Germinal center (tissue), 1 donor: ENCODE measurements around the gene ANKRD55.

Experiments used
- DNase-seq: peaks from one replicate; pipeline ENCODE4 v3.0.0; 2012; ENCODE audit warnings: mixed read lengths, low spot score

The ANKRD55 gene

GRCh38 chr5:56077796-56078233 is 155.3 kb downstream of the ANKRD55 start:
- no peak for DNase-seq

DNA sequence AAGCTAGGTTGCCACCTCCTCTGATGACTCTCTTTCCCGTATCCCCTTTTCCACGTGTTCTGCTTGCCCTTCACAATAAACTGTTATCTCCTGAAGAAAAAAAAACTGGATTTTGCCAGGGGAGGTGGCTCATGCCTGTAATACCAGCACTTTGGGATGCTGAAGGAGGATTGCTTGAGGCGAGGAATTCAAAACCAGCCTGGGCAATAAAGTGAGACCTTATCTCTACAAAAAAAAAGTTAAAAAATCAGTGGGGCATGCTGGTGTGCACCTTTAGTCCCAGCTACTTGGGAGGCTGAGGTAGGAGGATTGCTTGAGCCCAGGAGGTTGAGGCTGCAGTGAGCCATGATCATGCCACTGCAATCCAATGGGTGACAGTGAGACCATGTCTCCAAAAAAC is 156.6 kb downstream of the ANKRD55 start:
- no peak for DNase-seq

GRCh38 chr5:56075361-56075760 is 157.8 kb downstream of the ANKRD55 start:
- DNase-seq = no peak

GRCh38 chr5:56072863-56073766 is 160.0 kb downstream of the ANKRD55 start:
- no peak for DNase-seq

- DNase-seq = no peak
Measured at GRCh38 chr5:56071470-56071869, 161.7 kb downstream of the ANKRD55 start.

GRCh38 chr5:56070851-56071465 is 162.2 kb downstream of the ANKRD55 start:
- DNase-seq = no peak

GRCh38 chr5:56069652-56070226 is 163.4 kb downstream of the ANKRD55 start:
- no peak for DNase-seq

GRCh38 chr5:56066931-56067450 is 166.1 kb downstream of the ANKRD55 start:
- DNase-seq = no peak

DNA sequence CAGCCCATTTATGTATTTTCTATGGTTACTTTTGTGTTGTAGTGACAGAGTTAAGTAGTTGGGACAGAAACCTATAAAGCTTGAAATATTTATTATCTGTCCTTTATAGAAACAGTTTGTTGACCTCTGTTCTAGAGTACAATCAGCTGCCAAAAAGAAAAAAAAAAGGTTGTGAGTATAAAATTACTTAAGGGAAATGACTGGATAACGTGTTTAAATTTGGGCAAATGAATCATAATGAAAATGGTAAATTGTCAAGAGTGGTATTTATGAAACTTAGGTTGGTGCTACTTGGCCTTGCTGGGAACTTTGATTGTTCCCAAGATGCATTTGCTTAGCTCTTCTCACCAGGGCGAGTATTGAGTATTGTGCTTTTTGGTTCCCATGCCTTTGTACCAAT is 168.1 kb downstream of the ANKRD55 start:
- no peak for DNase-seq

DNA sequence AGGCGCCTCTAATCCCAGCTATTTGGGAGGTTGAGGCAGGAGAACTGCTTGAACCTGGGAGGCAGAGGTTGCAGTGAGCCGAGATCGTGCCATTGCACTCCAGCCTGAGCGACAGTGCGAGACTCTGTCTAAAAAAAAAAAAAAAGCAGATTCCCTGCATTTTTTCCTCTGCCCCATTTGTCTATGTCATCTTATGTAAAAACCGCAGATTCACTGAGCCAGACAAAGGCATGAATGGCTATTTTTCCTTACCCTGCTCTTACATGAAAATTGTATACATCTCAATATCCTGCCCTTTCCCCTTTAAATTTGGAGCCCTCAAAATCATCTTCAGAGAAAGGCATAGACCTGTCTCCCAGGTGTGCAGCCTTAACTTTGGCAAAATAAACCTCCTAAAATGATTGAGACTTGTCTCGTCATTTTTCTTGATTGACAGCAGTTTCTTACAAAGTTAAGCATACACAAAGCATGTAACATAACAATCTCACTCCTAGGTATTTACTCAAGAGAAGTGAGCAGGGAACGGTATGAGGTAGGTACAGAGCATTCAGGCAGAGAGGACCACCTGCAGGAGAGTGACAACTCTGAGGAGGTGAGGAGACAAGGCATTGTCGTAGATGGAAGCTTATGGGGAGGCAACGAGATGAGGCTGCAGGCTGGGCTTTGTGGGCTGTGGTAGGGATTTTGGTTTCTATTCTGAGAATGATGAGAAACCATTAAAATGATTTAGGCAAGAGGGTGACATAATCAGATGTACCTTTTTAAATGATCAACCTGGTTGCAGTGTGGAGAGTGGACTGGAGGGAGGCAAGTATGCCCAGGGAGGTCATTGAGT is 172.6 kb downstream of the ANKRD55 start:
- DNase-seq = no peak

DNA sequence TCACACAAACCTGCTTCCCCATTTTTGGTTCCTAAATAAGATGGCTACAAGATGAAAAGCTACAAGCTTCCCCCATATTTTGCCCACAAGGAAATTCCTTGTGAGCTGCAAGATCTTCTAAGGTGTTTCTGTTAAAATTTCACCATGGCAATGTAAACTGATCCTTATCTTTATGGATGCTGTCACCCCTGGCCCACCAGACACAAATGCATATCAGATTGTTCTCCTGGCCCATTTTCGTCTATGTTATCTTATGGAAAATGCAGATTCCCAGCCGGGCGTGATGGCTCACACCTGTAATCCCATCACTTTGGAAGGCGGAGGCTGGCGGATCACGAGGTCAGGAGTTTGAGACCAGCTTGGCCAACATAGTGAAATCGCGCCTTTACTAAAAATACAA is 173.3 kb downstream of the ANKRD55 start:
- DNase-seq = no peak

- DNase-seq = no peak
Measured at GRCh38 chr5:56056875-56057274, 176.3 kb downstream of the ANKRD55 start.

DNA sequence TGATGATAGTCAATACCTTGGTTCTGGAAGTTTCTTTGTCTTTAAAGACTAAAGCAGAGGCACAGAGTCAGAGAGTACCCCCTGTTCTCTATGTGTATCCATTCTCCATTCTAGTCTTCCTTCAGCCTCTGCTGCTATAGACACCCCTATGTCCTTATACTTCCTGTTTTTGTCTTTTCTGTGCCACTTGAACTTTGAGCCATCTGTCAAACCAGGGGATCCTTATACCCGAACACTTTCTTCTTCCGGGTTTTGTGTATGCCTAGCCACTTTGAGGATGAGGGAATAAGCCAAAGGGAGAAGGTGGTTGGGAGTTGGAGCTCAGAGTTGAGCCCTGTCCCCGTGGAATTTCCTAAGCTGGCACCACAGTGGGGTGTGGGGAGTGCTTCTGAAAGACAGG is 177.3 kb downstream of the ANKRD55 start:
- DNase-seq = no peak

- DNase-seq = no peak
Measured at GRCh38 chr5:56055287-56055686, 177.8 kb downstream of the ANKRD55 start.

GRCh38 chr5:56054666-56055065 is 178.5 kb downstream of the ANKRD55 start:
- DNase-seq = no peak

GRCh38 chr5:56053363-56053762 is 179.8 kb downstream of the ANKRD55 start:
- no peak for DNase-seq

DNA sequence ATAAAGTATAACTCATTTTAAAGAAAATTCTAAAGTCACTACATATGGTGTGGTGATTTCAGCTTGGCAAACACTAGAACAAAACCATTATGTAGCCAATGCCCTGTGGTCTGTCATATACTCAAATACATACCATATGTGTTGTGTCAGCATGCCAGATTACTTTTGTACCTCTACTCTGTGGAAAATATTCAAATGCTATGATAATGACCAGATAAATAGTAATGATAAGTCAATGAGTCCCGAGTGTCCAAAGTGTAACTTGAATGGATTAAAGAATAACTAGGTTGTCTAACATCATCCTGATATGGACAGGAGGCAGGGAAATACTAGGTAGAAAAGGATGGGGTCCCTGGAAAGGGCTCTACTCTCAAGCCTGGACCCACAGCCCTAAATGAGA is 180.4 kb downstream of the ANKRD55 start:
- DNase-seq = no peak

- DNase-seq = no peak
Measured at GRCh38 chr5:56050551-56051255, 182.4 kb downstream of the ANKRD55 start.
